Subcutaneous abdominal adipose tissue (tissue), 5 donors: ENCODE data around the gene TMPRSS13.

Experiments
- H3K27ac ChIP-seq: one replicate; pipeline ENCODE4 v1.7.0; 2013; ENCODE audit warnings: low read depth, mild to moderate bottlenecking, inconsistent platforms, low read length, moderate library complexity
- H3K27me3 ChIP-seq, 5 donors: one replicate each; pipeline ENCODE4 v1.7.0; 2013; ENCODE audit warnings: low read length in 5 of 5, inconsistent platforms in 1 of 5; ENCODE audit not compliant: control insufficient read depth in 5 of 5, insufficient read depth in 4 of 5
- H3K36me3 ChIP-seq, 5 donors: one replicate each; pipeline ENCODE4 v1.7.0; 2013; ENCODE audit warnings: low read length in 5 of 5; ENCODE audit not compliant: control insufficient read depth in 5 of 5, insufficient read depth in 5 of 5
- H3K4me1 ChIP-seq, 5 donors: one replicate each; pipeline ENCODE4 v1.7.0; 2013; ENCODE audit warnings: low read length in 5 of 5, mild to moderate bottlenecking in 3 of 5, moderate library complexity in 1 of 5; ENCODE audit not compliant: control insufficient read depth in 5 of 5, insufficient read depth in 5 of 5
- H3K4me3 ChIP-seq, 5 donors: one replicate each; pipeline ENCODE4 v1.7.0; 2013; ENCODE audit warnings: low read length in 5 of 5, low read depth in 1 of 5
- H3K9ac ChIP-seq, 5 donors: one replicate each; pipeline ENCODE4 v1.7.0; 2013; ENCODE audit warnings: low read length in 5 of 5, mild to moderate bottlenecking in 4 of 5, moderate library complexity in 3 of 5
- H3K9me3 ChIP-seq, 5 donors: one replicate each; pipeline ENCODE4 v1.7.0; 2013; ENCODE audit warnings: low read length in 5 of 5; ENCODE audit not compliant: control insufficient read depth in 5 of 5
- donor health status: healthy.
- donor health status: healthy.
- donor health status: healthy.
- donor health status: healthy.
- donor health status: healthy.

Gene TMPRSS13

DNA sequence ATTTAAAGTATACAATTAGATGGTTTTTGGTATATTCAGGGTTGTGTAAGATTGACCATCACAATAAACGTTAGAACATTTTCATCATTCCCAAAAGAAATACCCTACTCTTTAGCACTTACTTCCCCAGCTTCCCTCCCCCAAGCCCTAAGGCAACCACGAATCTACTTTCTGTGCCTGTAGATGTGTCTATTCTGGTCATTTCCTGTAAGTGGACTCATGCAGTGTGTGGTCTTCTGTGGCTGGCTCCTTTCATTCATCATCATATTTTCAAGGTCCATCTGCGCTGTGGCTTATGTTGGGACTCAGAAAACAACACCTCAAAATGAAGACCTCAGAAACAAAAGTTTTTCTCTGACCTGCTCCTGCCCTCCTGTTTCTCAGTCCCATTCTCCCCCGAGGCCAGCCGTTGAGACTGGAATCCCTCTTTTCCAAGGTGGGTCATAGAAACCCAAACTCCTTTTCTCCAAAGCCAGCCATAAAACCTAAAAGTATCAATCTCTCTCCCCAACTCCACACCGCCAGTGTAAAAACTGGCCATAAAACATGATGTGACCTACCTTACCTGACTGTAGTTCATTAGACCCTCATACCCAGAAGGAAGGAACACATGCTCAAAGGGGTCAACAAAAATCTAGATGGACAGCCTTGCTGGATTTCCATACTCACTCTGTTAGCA lies 12.9 kb upstream of the TMPRSS13 start:
- Histone ChIP-seq H3K27ac (no peak overlapping the region), H3K4me3 (no peak overlapping the region), H3K9ac (no peak overlapping the region), H3K27me3 (no peaks in the 10 kb centered on the region), H3K36me3 (no peaks in the 10 kb centered on the region), H3K9me3 (no peaks in the 10 kb centered on the region), H3K4me1 (peaks cover 0 to 14% (median 3%) of the 10 kb centered on the region in 5 donors)

DNA sequence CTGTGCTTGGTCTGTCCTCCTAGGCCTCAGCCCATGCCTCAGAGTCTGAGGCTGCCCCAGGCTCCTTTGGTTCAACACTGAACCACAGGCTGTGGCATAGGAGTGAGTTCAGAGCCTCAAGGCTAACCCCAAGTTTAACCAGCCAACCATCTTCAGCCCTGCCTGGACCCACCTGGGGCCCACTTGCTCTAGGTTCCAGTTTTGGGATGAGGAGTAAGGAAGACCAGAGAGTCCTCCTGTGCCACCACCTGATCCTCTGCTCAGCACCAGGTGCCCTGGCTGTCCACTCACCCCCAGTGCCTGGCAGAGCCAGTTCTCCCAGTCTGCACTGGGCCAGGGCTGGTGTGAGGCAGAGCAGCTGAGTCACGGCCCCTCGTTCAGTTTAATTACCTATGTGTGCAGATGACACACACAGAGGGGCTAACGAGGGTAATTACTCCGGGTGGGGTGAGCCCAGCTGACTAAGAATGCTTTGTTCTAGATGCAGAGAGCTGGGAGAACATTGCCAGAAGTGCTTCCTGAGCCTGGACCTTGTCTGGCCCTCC lies 12.0 kb upstream of the TMPRSS13 start:
- H3K9ac ChIP-seq: no peak overlapping the region
- H3K4me1 ChIP-seq: peaks cover 0 to 14% (median 0%) of the 10 kb centered on the region in 5 donors
- no peaks in the 10 kb centered on the region for H3K27me3 ChIP-seq
- no peak overlapping the region for H3K27ac ChIP-seq
- H3K9me3 ChIP-seq: no peaks in the 10 kb centered on the region
- no peaks in the 10 kb centered on the region for H3K36me3 ChIP-seq
- no peak overlapping the region for H3K4me3 ChIP-seq

DNA sequence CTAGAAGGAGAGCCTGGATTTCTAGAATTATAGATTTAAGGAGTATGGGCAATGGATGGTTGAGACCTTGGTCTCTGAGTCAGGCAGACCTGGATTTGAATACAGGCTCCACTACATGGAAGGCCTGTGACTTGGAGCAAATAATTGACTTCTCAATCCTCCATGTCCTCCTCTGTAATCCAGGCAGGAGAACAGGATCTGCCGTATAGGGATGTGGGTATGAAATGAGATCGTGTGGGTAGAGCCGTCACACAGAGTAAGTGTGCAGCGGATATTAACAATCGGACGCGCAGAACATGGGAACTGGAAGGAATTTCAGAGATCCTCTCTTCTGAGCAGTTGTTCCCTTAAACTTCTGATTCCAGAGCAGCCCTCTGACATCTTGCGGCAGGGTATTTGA lies 11.5 kb upstream of the TMPRSS13 start:
- no peak overlapping the region for H3K27ac ChIP-seq
- no peaks in the 10 kb centered on the region for H3K9me3 ChIP-seq
- no peaks in the 10 kb centered on the region for H3K36me3 ChIP-seq
- H3K4me3 ChIP-seq: no peak overlapping the region
- H3K4me1 ChIP-seq: peaks cover 0 to 14% (median 0%) of the 10 kb centered on the region in 5 donors
- no peaks in the 10 kb centered on the region for H3K27me3 ChIP-seq
- H3K9ac ChIP-seq: no peak overlapping the region

DNA sequence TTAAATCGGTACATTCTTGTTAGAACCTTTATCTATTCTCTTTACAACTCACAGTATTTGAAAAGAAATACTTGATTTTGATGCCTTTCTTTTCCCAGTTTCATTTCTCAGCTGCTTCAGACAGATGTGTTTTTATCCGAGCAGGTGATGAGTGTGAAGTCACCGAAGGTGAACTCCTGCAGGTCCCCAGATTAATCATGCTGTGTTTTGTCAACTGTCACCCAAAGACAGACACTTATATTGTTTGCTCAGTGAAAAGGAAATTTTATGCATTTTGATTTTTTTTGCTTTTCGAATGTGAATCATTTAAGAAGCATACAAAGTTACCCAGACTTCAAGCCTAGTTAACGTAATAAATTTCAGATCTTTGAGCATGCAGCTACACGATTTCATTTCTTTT lies 7.8 kb upstream of the TMPRSS13 start:
- Histone ChIP-seq H3K9ac (no peak overlapping the region), H3K4me1 (peaks cover 0 to 5% (median under 1%) of the 10 kb centered on the region in 5 donors), H3K27me3 (no peaks in the 10 kb centered on the region), H3K9me3 (no peaks in the 10 kb centered on the region), H3K4me3 (no peak overlapping the region), H3K36me3 (no peaks in the 10 kb centered on the region), H3K27ac (no peak overlapping the region)

DNA sequence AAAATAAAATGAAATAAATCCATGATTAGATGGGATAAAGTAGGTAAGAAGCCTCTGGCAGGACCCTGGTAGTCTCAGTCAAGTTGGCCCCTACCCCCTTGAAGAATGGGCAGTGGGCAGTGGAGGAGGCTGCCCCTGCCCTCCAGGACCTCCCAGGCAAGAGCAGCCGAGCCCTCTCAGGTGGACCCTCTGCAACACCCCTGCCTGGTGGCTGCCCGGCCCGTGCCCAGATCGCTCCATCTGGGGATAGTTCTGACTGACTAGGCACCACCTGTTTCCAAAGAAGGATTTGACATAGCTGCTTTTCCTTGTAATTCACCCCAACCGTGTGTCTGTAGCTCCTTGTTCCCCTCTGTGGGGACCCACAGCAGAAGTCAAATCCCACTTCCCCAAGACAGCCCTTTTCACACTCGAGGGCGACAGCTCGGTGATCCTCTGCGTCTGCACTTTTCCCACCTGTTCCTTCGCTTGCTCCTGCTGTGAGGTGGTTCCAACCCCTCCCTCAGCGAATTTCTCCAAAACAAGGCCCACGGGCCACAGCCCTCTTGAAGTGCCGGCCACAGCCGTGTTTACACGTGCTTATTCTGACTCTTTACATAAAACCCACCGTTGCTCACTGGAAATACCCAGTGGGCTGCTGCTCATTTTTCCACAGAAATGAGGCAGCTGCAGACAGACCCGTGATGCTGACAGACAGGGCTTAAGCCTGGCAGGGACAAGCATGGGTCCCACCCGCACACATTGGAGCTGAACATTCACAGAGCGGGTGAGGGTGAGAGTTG lies 5.5 kb upstream of the TMPRSS13 start:
- Histone ChIP-seq H3K36me3 (no peaks in the 10 kb centered on the region), H3K27ac (no peak overlapping the region), H3K4me3 (no peak overlapping the region), H3K4me1 (peaks cover 0 to 22% (median 9%) of the 10 kb centered on the region in 5 donors), H3K9me3 (no peaks in the 10 kb centered on the region), H3K27me3 (no peaks in the 10 kb centered on the region), H3K9ac (no peak overlapping the region)

DNA sequence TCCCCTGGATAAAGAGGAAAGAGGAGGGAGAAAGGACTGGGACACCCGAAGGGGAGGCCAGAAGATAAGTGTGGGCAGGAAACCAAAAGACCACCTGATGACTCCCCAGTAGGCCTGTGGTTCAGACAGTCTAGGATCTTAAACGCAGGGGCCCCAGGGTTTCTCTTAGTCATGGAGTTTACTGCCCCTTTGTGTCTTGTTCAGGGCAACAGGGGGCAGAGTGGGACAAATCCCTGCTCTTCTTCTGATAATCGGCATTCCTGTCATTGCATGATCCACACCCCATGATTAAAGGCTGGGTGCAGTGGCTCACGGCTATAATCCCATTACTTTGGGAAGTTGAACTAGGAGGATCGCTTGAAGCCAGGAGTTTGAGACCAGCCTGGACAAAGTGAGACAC lies 4.7 kb upstream of the TMPRSS13 start:
- H3K27me3 ChIP-seq: no peaks in the 10 kb centered on the region
- H3K27ac ChIP-seq: no peak overlapping the region
- H3K9me3 ChIP-seq: no peaks in the 10 kb centered on the region
- no peak overlapping the region for H3K9ac ChIP-seq
- no peak overlapping the region for H3K4me3 ChIP-seq
- H3K36me3 ChIP-seq: no peaks in the 10 kb centered on the region
- peaks cover 0 to 28% (median 11%) of the 10 kb centered on the region in 5 donors for H3K4me1 ChIP-seq

DNA sequence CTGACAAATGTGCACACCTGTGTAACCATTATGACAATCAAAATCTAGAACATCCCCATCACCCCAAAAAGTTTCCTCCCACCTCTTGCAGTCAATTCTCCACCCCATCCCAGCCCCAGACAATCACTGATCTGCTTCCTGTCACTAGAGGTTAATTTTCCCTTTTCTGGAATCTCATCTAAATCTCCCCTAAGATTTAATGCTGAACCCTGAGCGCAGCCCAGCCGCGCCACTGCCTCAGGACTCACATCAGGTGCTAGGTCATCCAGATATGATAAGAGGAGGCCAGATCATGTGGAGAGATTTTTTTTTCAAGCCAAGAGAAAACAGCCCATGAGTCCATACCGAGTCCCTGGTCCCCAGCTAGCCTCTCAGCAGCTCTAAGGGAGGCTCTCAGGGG lies 4.3 kb upstream of the TMPRSS13 start:
- Histone ChIP-seq H3K27me3 (no peaks in the 10 kb centered on the region), H3K9ac (no peak overlapping the region), H3K4me3 (no peak overlapping the region), H3K36me3 (no peaks in the 10 kb centered on the region), H3K27ac (no peak overlapping the region), H3K4me1 (peaks cover 0 to 28% (median 13%) of the 10 kb centered on the region in 5 donors), H3K9me3 (no peaks in the 10 kb centered on the region)

DNA sequence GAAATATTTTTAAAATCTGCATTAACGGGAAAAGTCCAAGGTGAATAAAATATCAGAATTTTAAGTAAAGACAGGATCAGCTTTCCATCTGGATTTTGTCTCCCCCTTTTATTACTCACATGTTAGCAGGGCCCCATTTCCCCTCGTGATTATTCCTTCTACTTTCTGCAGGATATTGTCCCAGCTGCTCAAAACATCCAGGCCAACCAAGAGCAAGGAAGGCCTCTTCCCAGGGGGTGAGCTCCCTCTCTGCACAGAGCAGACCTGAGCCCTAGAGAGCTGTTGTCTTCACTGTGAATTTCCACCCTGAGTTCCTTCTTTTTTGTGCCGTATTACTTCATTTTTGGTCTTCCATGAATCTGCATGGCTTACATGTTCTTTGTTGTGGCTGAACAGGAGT lies 3.7 kb upstream of the TMPRSS13 start:
- H3K4me3 ChIP-seq: no peak overlapping the region
- no peaks in the 10 kb centered on the region for H3K36me3 ChIP-seq
- H3K27me3 ChIP-seq: peaks cover 0 to 2% (median 0%) of the 10 kb centered on the region in 5 donors
- H3K9me3 ChIP-seq: no peaks in the 10 kb centered on the region
- no peak overlapping the region for H3K27ac ChIP-seq
- H3K9ac ChIP-seq: no peak overlapping the region
- H3K4me1 ChIP-seq: peaks cover 0 to 28% (median 14%) of the 10 kb centered on the region in 5 donors

DNA sequence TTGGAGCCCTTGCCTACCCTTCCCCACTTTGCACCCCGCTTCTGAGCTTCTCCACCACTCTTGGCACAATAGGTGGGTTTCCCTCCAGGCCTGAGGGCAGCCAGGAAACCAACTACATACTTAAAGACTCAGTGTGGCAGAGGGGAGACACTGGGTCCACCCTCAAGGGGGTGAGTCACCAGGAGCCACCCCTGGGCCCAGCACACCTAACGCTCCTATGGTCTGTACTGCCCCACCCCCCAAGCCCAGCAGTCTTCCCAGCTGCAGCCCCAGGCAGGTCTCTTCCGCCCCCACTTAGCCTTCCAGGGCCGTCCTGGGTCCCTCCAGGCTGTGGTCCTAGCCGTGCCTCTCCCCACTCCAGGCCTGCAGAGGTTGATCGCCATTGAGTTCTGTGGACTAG lies 3.2 kb upstream of the TMPRSS13 start:
- no peak overlapping the region for H3K27ac ChIP-seq
- H3K4me3 ChIP-seq: no peak overlapping the region
- peaks cover 0 to 28% (median 14%) of the 10 kb centered on the region in 5 donors for H3K4me1 ChIP-seq
- no peaks in the 10 kb centered on the region for H3K9me3 ChIP-seq
- no peak overlapping the region for H3K9ac ChIP-seq
- peaks cover 0 to 3% (median 0%) of the 10 kb centered on the region in 5 donors for H3K27me3 ChIP-seq
- no peaks in the 10 kb centered on the region for H3K36me3 ChIP-seq

DNA sequence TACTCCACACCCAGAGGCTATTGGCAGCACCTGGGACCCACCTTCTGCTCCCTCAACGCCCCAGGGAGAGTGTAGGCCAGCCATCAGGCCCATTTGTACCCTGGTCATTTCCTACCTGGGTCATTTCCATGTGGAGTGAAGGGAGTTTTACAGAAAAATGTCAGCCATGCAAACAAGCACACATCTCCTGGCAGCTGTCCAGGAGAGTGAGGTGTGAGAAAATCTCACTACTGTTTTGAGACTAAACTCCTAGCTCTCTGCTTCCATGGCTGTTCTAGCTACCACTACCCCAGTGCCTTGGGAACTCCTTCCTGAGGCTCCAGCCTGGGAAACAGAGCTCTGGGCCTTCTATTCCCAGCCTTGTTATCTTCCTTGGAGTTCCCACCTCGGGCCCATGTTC lies 2.8 kb upstream of the TMPRSS13 start:
- peaks cover 0 to 28% (median 14%) of the 10 kb centered on the region in 5 donors for H3K4me1 ChIP-seq
- H3K27ac ChIP-seq: no peak overlapping the region
- H3K9ac ChIP-seq: no peak overlapping the region
- H3K36me3 ChIP-seq: no peaks in the 10 kb centered on the region
- no peak overlapping the region for H3K4me3 ChIP-seq
- H3K27me3 ChIP-seq: peaks cover 0 to 4% (median 0%) of the 10 kb centered on the region in 5 donors
- H3K9me3 ChIP-seq: no peaks in the 10 kb centered on the region
